Measurements from ENCODE around the gene LACTBL1.

The LACTBL1 gene

GRCh38 chr1:22913421-22914141 lies 59.1 kb downstream of the LACTBL1 start:
- no peak for DNase-seq (ENCODE audit: low read depth)

- no peak for DNase-seq (ENCODE audit: low read depth)
Observed at GRCh38 chr1:22912311-22912710, 60.4 kb downstream of the LACTBL1 start.

- no peak for DNase-seq (ENCODE audit: low read depth)
Observed at GRCh38 chr1:22910986-22911651, 61.5 kb downstream of the LACTBL1 start.

- DNase-seq (ENCODE audit: low read depth): no peak
Observed at GRCh38 chr1:22910286-22910685, 62.4 kb downstream of the LACTBL1 start.

GRCh38 chr1:22908880-22909426 lies 63.7 kb downstream of the LACTBL1 start:
- no peak for DNase-seq (ENCODE audit: low read depth)

- no peak for DNase-seq (ENCODE audit: low read depth)
Observed at GRCh38 chr1:22907528-22907927, 65.1 kb downstream of the LACTBL1 start.

GRCh38 chr1:22906968-22907367 lies 65.7 kb downstream of the LACTBL1 start:
- DNase-seq (ENCODE audit: low read depth): no peak

- DNase-seq (ENCODE audit: low read depth): no peak
Observed at GRCh38 chr1:22903113-22903512, 69.6 kb downstream of the LACTBL1 start.

Data from stimulated activated CD8-positive, alpha-beta memory T cell treated with anti-CD3 and anti-CD28 coated beads, Interleukin-15, amount 100 ng/mL, for 24 hours (primary cell).